GM23338 (cell line): ENCODE measurements around the gene KIAA0513. TPM values are rescaled to one million over a fixed set of nuclear protein-coding genes. Genes with fewer than 3 reads are reported as not detected.

Experiments used
- ATAC-seq: fragments of 200-7000 bp; cut with Tn5 transposase; 3 replicates; pipeline ENCODE4 v1.9.1; 2020
- DNase-seq: peaks from one replicate; pipeline ENCODE4 v3.0.0-alpha.2; 2015; ENCODE audit warnings: low spot score
- H2AFZ ChIP-seq: fragments of 200-600 bp; sonication (generic); 2 replicates; pipeline ENCODE4 v1.8.0; 2016; ENCODE audit warnings: antibody characterized with exemption, mild to moderate bottlenecking, moderate library complexity
- H3F3A ChIP-seq: fragments of 200-600 bp; sonication (generic); replicated peaks from 2 replicates; pipeline ENCODE4 v1.8.0; 2017; ENCODE audit warnings: antibody characterized with exemption, mixed run types, low read depth
- H3K27ac ChIP-seq: fragments of 200-600 bp; sonication (generic); 2 replicates; pipeline ENCODE4 v1.6.1; 2016; ENCODE audit warnings: low read depth
- H3K27me3 ChIP-seq: fragments of 200-600 bp; sonication (generic); 2 replicates; pipeline ENCODE4 v1.8.0; 2016; ENCODE audit warnings: mild to moderate bottlenecking, mixed run types, moderate library complexity; ENCODE audit not compliant: insufficient read depth
- H3K36me3 ChIP-seq: fragments of 200-600 bp; sonication (generic); 2 replicates; pipeline ENCODE4 v1.8.0; 2016; ENCODE audit warnings: mild to moderate bottlenecking; ENCODE audit not compliant: insufficient read depth
- H3K4me1 ChIP-seq: fragments of 200-600 bp; sonication (generic); 2 replicates; pipeline ENCODE4 v1.8.0; 2016; ENCODE audit warnings: mild to moderate bottlenecking, moderate library complexity; ENCODE audit not compliant: insufficient read depth
- H3K4me2 ChIP-seq: fragments of 200-600 bp; sonication (generic); 2 replicates; pipeline ENCODE4 v1.7.1; 2017; ENCODE audit warnings: mixed run types
- H3K4me3 ChIP-seq: fragments of 200-600 bp; sonication (generic); 2 replicates; pipeline ENCODE4 v1.6.1; 2016; ENCODE audit warnings: mixed run types
- H3K79me2 ChIP-seq: fragments of 200-600 bp; sonication (generic); replicated peaks from 2 replicates; pipeline ENCODE4 v1.8.0; 2017; ENCODE audit warnings: mild to moderate bottlenecking; ENCODE audit not compliant: insufficient read depth
- H3K9me2 ChIP-seq: fragments of 200-600 bp; sonication (generic); 2 replicates; pipeline ENCODE4 v1.8.0; 2017; ENCODE audit not compliant: insufficient read depth
- H4K20me1 ChIP-seq: fragments of 200-600 bp; sonication (generic); replicated peaks from 2 replicates; pipeline ENCODE4 v1.8.0; 2017; ENCODE audit warnings: mild to moderate bottlenecking; ENCODE audit not compliant: insufficient read depth
- H3K27ac Mint-ChIP-seq: 2 replicates; pipeline ENCODE4 v1.8.0; 2020; ENCODE audit warnings: inconsistent platforms, mild to moderate bottlenecking, moderate library complexity, mixed read lengths
- H3K27me3 Mint-ChIP-seq: 3 replicates; pipeline ENCODE4 v1.8.0; 2022; ENCODE audit warnings: low read depth, mild to moderate bottlenecking, moderate library complexity, mixed read lengths, inconsistent platforms; ENCODE audit not compliant: insufficient read depth, poor library complexity
- H3K36me3 Mint-ChIP-seq: 3 replicates; pipeline ENCODE4 v1.8.0; 2021; ENCODE audit warnings: low read depth, mild to moderate bottlenecking, inconsistent platforms, moderate library complexity, mixed read lengths
- H3K4me1 Mint-ChIP-seq: 3 replicates; pipeline ENCODE4 v1.8.0; 2020; ENCODE audit warnings: mild to moderate bottlenecking, inconsistent platforms, mixed read lengths
- H3K4me3 Mint-ChIP-seq: 3 replicates; pipeline ENCODE4 v1.8.0; 2021; ENCODE audit warnings: moderate library complexity, mild to moderate bottlenecking, inconsistent platforms, mixed read lengths
- H3K9me3 Mint-ChIP-seq: 3 replicates; pipeline ENCODE4 v1.8.0; 2020; ENCODE audit warnings: moderate library complexity, mild to moderate bottlenecking, inconsistent platforms, mixed read lengths
- CREB1 ChIP-seq: fragments of 250-450 bp; sonication (Bioruptor Pico); IDR thresholded peaks from 2 replicates; pipeline ENCODE4 v1.5.0; 2020; ENCODE audit warnings: low read depth, mild to moderate bottlenecking, moderate library complexity
- CTCF ChIP-seq, 2 experiments: fragments of 200-600 bp in 1 of 2; sonication (generic) in 1 of 2; conservative IDR thresholded peaks; 2 replicates each; pipeline versions ENCODE4 v1.5.1 to v1.6.1; 2016 to 2017; ENCODE audit warnings: antibody characterized with exemption in 2 of 2, low read depth in 2 of 2, mild to moderate bottlenecking in 2 of 2, moderate library complexity in 1 of 2
- EZH2 ChIP-seq: fragments of 200-600 bp; sonication (generic); IDR thresholded peaks from one replicate; pipeline ENCODE4 v1.8.0; 2017; ENCODE audit warnings: antibody characterized with exemption, mild to moderate bottlenecking, low read depth; ENCODE audit not compliant: unreplicated experiment
- JUNB ChIP-seq: IDR thresholded peaks from one replicate; pipeline ENCODE4 v1.6.1; 2016; ENCODE audit warnings: antibody characterized with exemption; ENCODE audit not compliant: unreplicated experiment
- NANOG ChIP-seq: IDR thresholded peaks from 2 replicates; pipeline ENCODE4 v1.6.1; 2016; ENCODE audit warnings: antibody characterized with exemption, borderline replicate concordance
- POLR2AphosphoS5 ChIP-seq: IDR thresholded peaks from 2 replicates; pipeline ENCODE4 v1.6.1; 2016; ENCODE audit warnings: antibody characterized with exemption, low read depth
- STAT1 ChIP-seq: IDR thresholded peaks from one replicate; pipeline ENCODE4 v1.6.1; 2016; ENCODE audit warnings: antibody characterized with exemption; ENCODE audit not compliant: unreplicated experiment
- ZNF462 ChIP-seq: fragments of 250-450 bp; sonication (Bioruptor Pico); IDR thresholded peaks from 2 replicates; pipeline ENCODE4 v1.5.0; 2020; ENCODE audit warnings: mild to moderate bottlenecking, moderate library complexity
- polyA plus RNA-seq: library from polyadenylated mRNA; unstranded; fragments of >200 nt; fragmentation: Nextera tagmentation; extraction: Ambion mirVana; gene quantifications from 2 replicates; pipeline ENCODE4 v1.2.1, GENCODE V29; 2016
- total RNA-seq: library from RNA; depleted of rRNA; stranded (reverse); fragments of >200 nt; shearing (Covaris generic); gene quantifications from 2 replicates; pipeline ENCODE4 v1.2.3, GENCODE V29; 2014

Gene KIAA0513
- total and polyA plus RNA-seq, 2 experiments from 2014 or later = 2.1 to 8.7 TPM

DNA sequence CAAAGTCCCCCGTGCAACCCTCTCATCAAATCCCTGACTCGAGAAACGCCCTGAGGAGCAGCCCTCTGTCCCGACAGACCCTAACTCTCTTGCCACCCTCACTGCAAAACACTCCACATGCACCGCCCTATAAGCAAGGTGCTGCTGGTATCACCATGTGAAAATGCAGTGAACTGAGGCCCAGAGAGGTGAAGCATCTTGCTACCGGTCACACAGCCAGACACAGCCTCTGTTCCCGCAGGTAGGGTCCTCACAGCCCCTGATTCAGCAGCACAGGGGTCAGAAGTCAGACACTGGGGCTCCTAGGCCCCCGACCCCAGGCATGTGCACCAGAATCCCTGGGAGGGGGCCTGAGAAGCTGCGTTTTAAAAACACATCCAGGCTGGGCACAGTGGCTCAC lies 83.6 kb downstream of the KIAA0513 start (continued):
- TF ChIP-seq ZNF462 (CRISPR knock-in tag) = no peak
- no peak for TF ChIP-seq POLR2AphosphoS5
- no peak for TF ChIP-seq NANOG

DNA sequence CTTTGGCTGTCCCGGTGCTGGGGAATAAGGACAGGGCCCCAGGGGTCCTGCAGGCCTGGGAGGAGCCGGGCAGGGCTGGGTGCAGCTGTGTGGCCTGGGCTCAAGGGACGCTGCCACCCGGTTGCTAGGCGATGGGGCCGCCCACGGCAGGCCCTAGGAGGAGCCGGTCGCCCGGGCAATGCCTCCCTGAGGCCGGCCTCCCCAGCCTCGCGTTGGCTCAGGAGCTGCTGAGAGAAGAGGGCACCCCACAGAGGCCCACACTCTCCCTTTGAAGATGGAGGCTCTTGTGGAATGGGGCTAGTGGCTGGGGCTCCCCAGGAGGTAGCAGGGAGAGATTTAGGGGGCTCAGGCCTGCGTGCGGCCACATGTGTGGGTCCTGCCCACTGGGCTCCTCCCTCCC lies 84.8 kb downstream of the KIAA0513 start, which contains the start of gene CIBAR2:
Gene CIBAR2 (minus strand): TSS at position 109 of the 400 bp plus-strand sequence. CDS start 120 bp downstream, outside the sequence.
- peak within 1 kb of the TSS; percentile 66; the same call in 1 of the 2 replicates for H2AFZ ChIP-seq
- H3K27me3 Mint-ChIP-seq = peaks cover 23% of the 10 kb centered on the region
- no peak within 1 kb of the TSS for H3K27ac ChIP-seq
- no peaks in the 10 kb centered on the region for H3K36me3 ChIP-seq
- no peaks in the 10 kb centered on the region for H3K9me2 ChIP-seq
- H3K4me1 ChIP-seq = no peaks in the 10 kb centered on the region; the same call in 1 of the 2 replicates
- H3K27ac Mint-ChIP-seq = no peak within 1 kb of the TSS
- H4K20me1 ChIP-seq = no peaks in the 10 kb centered on the region
- DNase-seq = no peak
- no peaks in the 10 kb centered on the region for H3K27me3 ChIP-seq
- no peaks in the 10 kb centered on the region for H3F3A ChIP-seq
- no peaks in the 10 kb centered on the region for H3K79me2 ChIP-seq
- no peak within 1 kb of the TSS for H3K4me2 ChIP-seq
- no peak within 1 kb of the TSS for H3K4me3 ChIP-seq
- H3K9me3 Mint-ChIP-seq = no peaks in the 10 kb centered on the region
- no peaks in the 10 kb centered on the region for H3K36me3 Mint-ChIP-seq
- peaks cover 25% of the 10 kb centered on the region for H3K4me1 Mint-ChIP-seq
- no peak within 1 kb of the TSS for H3K4me3 Mint-ChIP-seq
- peak; percentile 58 for ATAC-seq
- no peak for TF ChIP-seq EZH2
- no peak for TF ChIP-seq JUNB
- no peak for TF ChIP-seq CTCF (conservative IDR thresholded peaks at IDR 0.05; ENCODE audit: low read depth in 2 of 2)
- TF ChIP-seq NANOG = no peak
- no peak for TF ChIP-seq POLR2AphosphoS5
- no peak for TF ChIP-seq STAT1
- TF ChIP-seq CREB1 (CRISPR knock-in tag) = no peak
- TF ChIP-seq ZNF462 (CRISPR knock-in tag) = no peak
